Hepatocyte (in vitro differentiated cells): ENCODE measurements around the gene PNPLA7.

Source experiments
- EZH2 ChIP-seq: fragments of 200-600 bp; sonication (generic); IDR thresholded peaks from 2 replicates; pipeline ENCODE4 v1.6.1; 2016; ENCODE audit warnings: antibody characterized with exemption, mild to moderate bottlenecking, borderline replicate concordance
- TF ChIP-seq, protein P1 (sequence below): fragments of 200-600 bp; sonication (generic); IDR thresholded peaks from 2 replicates; pipeline ENCODE4 v1.5.1; 2016; ENCODE audit warnings: antibody characterized with exemption, mild to moderate bottlenecking; ENCODE audit not compliant: poor library complexity

DNA sequence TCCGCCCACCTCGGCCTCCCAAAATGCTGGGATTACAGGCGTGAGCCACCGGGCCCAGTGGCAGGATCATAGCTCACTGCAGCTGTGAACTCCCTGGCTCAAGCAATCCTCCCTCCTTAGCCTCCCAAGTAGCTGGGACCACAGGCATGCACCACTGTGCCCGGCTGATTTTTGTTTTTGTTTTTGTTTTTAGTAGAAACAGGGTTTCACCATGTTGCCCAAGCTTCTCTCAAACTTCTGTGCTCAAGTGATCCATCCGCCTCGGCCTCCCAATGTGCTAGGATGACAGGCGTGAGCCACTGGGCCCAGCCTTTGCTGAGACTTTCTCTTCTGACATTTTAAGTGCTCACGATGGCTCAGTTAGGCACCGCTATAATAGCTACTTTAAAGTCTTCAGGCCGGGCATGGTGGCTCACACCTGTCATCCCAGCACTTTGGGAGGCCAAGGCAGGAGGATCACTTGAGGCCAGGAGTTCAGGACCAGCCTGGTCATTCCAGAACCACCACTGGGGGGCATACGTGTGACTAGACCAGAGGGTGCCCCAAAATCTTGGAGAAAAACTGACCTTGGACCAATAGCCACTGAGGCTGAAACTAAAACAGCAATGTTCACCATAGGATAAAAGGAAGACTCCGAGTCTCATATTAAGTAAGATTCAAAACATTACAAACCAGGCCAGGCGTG is 106.0 kb downstream of the PNPLA7 start:
- TF ChIP-seq, protein P1, sequence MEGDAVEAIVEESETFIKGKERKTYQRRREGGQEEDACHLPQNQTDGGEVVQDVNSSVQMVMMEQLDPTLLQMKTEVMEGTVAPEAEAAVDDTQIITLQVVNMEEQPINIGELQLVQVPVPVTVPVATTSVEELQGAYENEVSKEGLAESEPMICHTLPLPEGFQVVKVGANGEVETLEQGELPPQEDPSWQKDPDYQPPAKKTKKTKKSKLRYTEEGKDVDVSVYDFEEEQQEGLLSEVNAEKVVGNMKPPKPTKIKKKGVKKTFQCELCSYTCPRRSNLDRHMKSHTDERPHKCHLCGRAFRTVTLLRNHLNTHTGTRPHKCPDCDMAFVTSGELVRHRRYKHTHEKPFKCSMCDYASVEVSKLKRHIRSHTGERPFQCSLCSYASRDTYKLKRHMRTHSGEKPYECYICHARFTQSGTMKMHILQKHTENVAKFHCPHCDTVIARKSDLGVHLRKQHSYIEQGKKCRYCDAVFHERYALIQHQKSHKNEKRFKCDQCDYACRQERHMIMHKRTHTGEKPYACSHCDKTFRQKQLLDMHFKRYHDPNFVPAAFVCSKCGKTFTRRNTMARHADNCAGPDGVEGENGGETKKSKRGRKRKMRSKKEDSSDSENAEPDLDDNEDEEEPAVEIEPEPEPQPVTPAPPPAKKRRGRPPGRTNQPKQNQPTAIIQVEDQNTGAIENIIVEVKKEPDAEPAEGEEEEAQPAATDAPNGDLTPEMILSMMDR = no peak
- TF ChIP-seq EZH2 = no peak
